Uterus (tissue), 2 donors: Measurements from ENCODE around the gene TIFAB.

Experiments
- CTCF ChIP-seq, 4 experiments: fragments of 200-600 bp in 2 of 4; fragments of 450-650 bp in 2 of 4; sonication (generic) in 2 of 4; IDR thresholded peaks; one replicate each; pipeline ENCODE4 v1.5.1; 2016 to 2019; ENCODE audit warnings: antibody characterized with exemption in 4 of 4, mild to moderate bottlenecking in 2 of 4, moderate library complexity in 1 of 4
- POLR2A ChIP-seq, 2 donors: fragments of 450-650 bp; IDR thresholded peaks; one replicate each; pipeline ENCODE4 v1.6.1; 2016; ENCODE audit warnings: antibody characterized with exemption in 2 of 2, mild to moderate bottlenecking in 1 of 2, moderate library complexity in 1 of 2

GRCh38 chr5:135434591-135435466, 17.3 kb downstream of the TIFAB start:
- TF ChIP-seq CTCF (IDR thresholded peaks at IDR 0.05) = no peak
- TF ChIP-seq POLR2A (IDR thresholded peaks at IDR 0.05) = no peak
